HEK293 (cell line): ENCODE measurements around the gene GPR162.

Source experiments
- CTCF ChIA-PET: fragments of 350-600 bp; formaldehyde crosslinking; extraction: SDS; loops from one replicate; lab custom pipeline; 2021; ENCODE audit warnings: antibody characterized with exemption; lab: Yijun Ruan, JAX
- POLR2A ChIA-PET: fragments of 300-600 bp; formaldehyde crosslinking; extraction: SDS; loops from one replicate; lab custom pipeline; 2020; ENCODE audit warnings: antibody characterized with exemption, inconsistent platforms; lab: Yijun Ruan, JAX
- H3K27ac ChIP-seq: fragments of 200-500 bp; sonication (Bioruptor generic); 2 replicates; pipeline ENCODE4 v1.5.1; 2014; ENCODE audit warnings: low read depth, low read length, control low read depth, inconsistent platforms; ENCODE audit errors: extremely low read depth
- H3K36me3 ChIP-seq, 2 experiments: fragments of 200-500 bp in 1 of 2; sonication (Bioruptor generic) in 1 of 2; 1 replicate in 1 of 2; 2 replicates in 1 of 2; pipeline ENCODE4 v1.5.1; 2014 to 2017; ENCODE audit warnings: inconsistent platforms in 2 of 2, low read length in 2 of 2; ENCODE audit not compliant: control insufficient read depth in 2 of 2, insufficient read depth in 1 of 2
- H3K4me1 ChIP-seq: fragments of 200-500 bp; sonication (Bioruptor generic); 2 replicates; pipeline ENCODE4 v1.5.1; 2014; ENCODE audit warnings: mild to moderate bottlenecking, low read length, inconsistent platforms; ENCODE audit not compliant: control insufficient read depth, insufficient read depth
- H3K4me3 ChIP-seq: 2 replicates; pipeline ENCODE4 v1.5.1; 2011; ENCODE audit warnings: low read depth, mild to moderate bottlenecking, control low read depth, low read length, moderate library complexity
- H3K9me3 ChIP-seq: fragments of 200-500 bp; sonication (Bioruptor generic); 2 replicates; pipeline ENCODE4 v1.5.1; 2014; ENCODE audit warnings: low read depth, low read length, inconsistent platforms; ENCODE audit not compliant: control insufficient read depth, insufficient read depth
- EGR2 ChIP-seq: fragments of 450-650 bp; formaldehyde crosslinking; IDR thresholded peaks from 2 replicates; pipeline ENCODE4 v1.5.1; 2016; ENCODE audit warnings: low read depth, missing biosample characterization, missing genetic modification characterization
- GFI1B ChIP-seq: fragments of 450-650 bp; formaldehyde crosslinking; IDR thresholded peaks from 2 replicates; pipeline ENCODE4 v1.5.1; 2016; ENCODE audit warnings: missing biosample characterization, missing genetic modification characterization
- GLIS1 ChIP-seq: fragments of 450-650 bp; formaldehyde crosslinking; IDR thresholded peaks from 2 replicates; pipeline ENCODE4 v1.5.1; 2016; ENCODE audit warnings: missing biosample characterization, missing genetic modification characterization
- HOXC10 ChIP-seq: sonication (generic); formaldehyde crosslinking; IDR thresholded peaks from 2 replicates; pipeline ENCODE4 v1.8.1; 2023; ENCODE audit warnings: mild to moderate bottlenecking, missing genetic modification reagents
- REPIN1 ChIP-seq: fragments of 450-650 bp; formaldehyde crosslinking; IDR thresholded peaks from 2 replicates; pipeline ENCODE4 v1.5.1; 2017; ENCODE audit warnings: missing biosample characterization, missing genetic modification characterization, low read depth
- REST ChIP-seq: fragments of 450-650 bp; formaldehyde crosslinking; IDR thresholded peaks from 2 replicates; pipeline ENCODE4 v1.5.1; 2016; ENCODE audit warnings: missing biosample characterization, missing genetic modification characterization
- ZBTB6 ChIP-seq: fragments of 450-650 bp; formaldehyde crosslinking; IDR thresholded peaks from 2 replicates; pipeline ENCODE4 v1.5.1; 2017; ENCODE audit warnings: missing biosample characterization, missing genetic modification characterization
- ZBTB8A ChIP-seq: fragments of 450-650 bp; formaldehyde crosslinking; IDR thresholded peaks from 2 replicates; pipeline ENCODE4 v1.5.1; 2016; ENCODE audit warnings: missing biosample characterization, missing genetic modification characterization
- ZFHX2 ChIP-seq: fragments of 450-650 bp; formaldehyde crosslinking; conservative IDR thresholded peaks from 2 replicates; pipeline ENCODE4 v1.5.1; 2016; ENCODE audit warnings: missing biosample characterization, missing genetic modification characterization
- ZFP3 ChIP-seq: fragments of 450-650 bp; formaldehyde crosslinking; IDR thresholded peaks from 2 replicates; pipeline ENCODE4 v1.5.1; 2016; ENCODE audit warnings: low read depth, missing biosample characterization, missing genetic modification characterization
- ZFP41 ChIP-seq: fragments of 450-650 bp; formaldehyde crosslinking; IDR thresholded peaks from 2 replicates; pipeline ENCODE4 v1.5.1; 2016; ENCODE audit warnings: missing biosample characterization, missing genetic modification characterization, borderline replicate concordance
- ZNF211 ChIP-seq: fragments of 450-650 bp; formaldehyde crosslinking; IDR thresholded peaks from 2 replicates; pipeline ENCODE4 v1.5.1; 2016; ENCODE audit warnings: low read depth, missing biosample characterization, missing genetic modification characterization
- ZNF24 ChIP-seq: fragments of 450-650 bp; formaldehyde crosslinking; IDR thresholded peaks from 2 replicates; pipeline ENCODE4 v1.5.1; 2016; ENCODE audit warnings: missing biosample characterization, missing genetic modification characterization
- ZNF394 ChIP-seq: fragments of 450-650 bp; formaldehyde crosslinking; IDR thresholded peaks from 2 replicates; pipeline ENCODE4 v1.5.1; 2016; ENCODE audit warnings: missing biosample characterization, missing genetic modification characterization, mild to moderate bottlenecking, moderate library complexity, borderline replicate concordance
- ZNF404 ChIP-seq: fragments of 450-650 bp; formaldehyde crosslinking; IDR thresholded peaks from 2 replicates; pipeline ENCODE4 v1.5.1; 2017; ENCODE audit warnings: missing biosample characterization, missing genetic modification characterization
- ZNF433 ChIP-seq: fragments of 450-650 bp; formaldehyde crosslinking; IDR thresholded peaks from 2 replicates; pipeline ENCODE4 v1.5.1; 2016; ENCODE audit warnings: missing biosample characterization, missing genetic modification characterization, low read depth
- ZNF48 ChIP-seq: fragments of 450-650 bp; formaldehyde crosslinking; IDR thresholded peaks from 2 replicates; pipeline ENCODE4 v1.5.1; 2016; ENCODE audit warnings: missing biosample characterization, missing genetic modification characterization
- ZNF585B ChIP-seq: fragments of 450-650 bp; formaldehyde crosslinking; IDR thresholded peaks from 2 replicates; pipeline ENCODE4 v1.5.1; 2016; ENCODE audit warnings: missing biosample characterization, missing genetic modification characterization
- ZNF777 ChIP-seq: fragments of 450-650 bp; formaldehyde crosslinking; IDR thresholded peaks from 2 replicates; pipeline ENCODE4 v1.5.1; 2017; ENCODE audit warnings: missing biosample characterization, missing genetic modification characterization, borderline replicate concordance
- ZSCAN5A ChIP-seq: fragments of 450-650 bp; formaldehyde crosslinking; IDR thresholded peaks from 2 replicates; pipeline ENCODE4 v1.5.1; 2016; ENCODE audit warnings: missing biosample characterization, missing genetic modification characterization

Gene GPR162

GRCh38 chr12:6831450-6831995 lies 9.9 kb downstream of the GPR162 start:
- POLR2A ChIA-PET: interaction anchor here (1.2 to 6.0 kb wide), 4 partner anchors 8 to 66 kb away, joined by 3 to 55 read pairs (median 5); partner anchors contain the start of genes CDCA3, PTMS and USP5
- Histone ChIP-seq H3K27ac (no peak overlapping the region), H3K9me3 (no peaks in the 10 kb centered on the region), H3K4me1 (no peaks in the 10 kb centered on the region), H3K36me3 (peaks cover 17 to 59% of the 10 kb centered on the region in 2 experiments), H3K4me3 (no peak overlapping the region)
- CTCF ChIA-PET: interaction anchor here (1.1 to 7.4 kb wide), 4 partner anchors 15 to 106 kb away, joined by 3 to 75 read pairs (median 3); partner anchors contain the start of gene MLF2
- peak; percentile 76 for TF ChIP-seq EGR2 (tag by site-specific recombination)
- peak; percentile 63 for TF ChIP-seq ZFHX2 (tag by site-specific recombination)
- TF ChIP-seq ZNF394 (tag by site-specific recombination): peak; percentile 27; the same call in 1 of the 2 replicates
- TF ChIP-seq ZNF585B (tag by site-specific recombination): no peak

GRCh38 chr12:6832125-6832524 lies 10.5 kb downstream of the GPR162 start:
- POLR2A ChIA-PET: interaction anchor here (1.2 to 6.0 kb wide), 4 partner anchors 10 to 66 kb away, joined by 3 to 55 read pairs (median 6); partner anchors contain the start of genes CDCA3, GPR162, PTMS and USP5
- no peak for TF ChIP-seq REPIN1 (tag by site-specific recombination)
- no peak for TF ChIP-seq ZNF24 (tag by site-specific recombination)
- no peak for TF ChIP-seq REST (tag by site-specific recombination)
- H3K36me3 ChIP-seq: peaks cover 17 to 65% of the 10 kb centered on the region in 2 experiments

GRCh38 chr12:6833189-6833890 lies 11.7 kb downstream of the GPR162 start:
- Histone ChIP-seq H3K27ac (no peak overlapping the region), H3K9me3 (no peaks in the 10 kb centered on the region), H3K4me3 (no peak overlapping the region), H3K36me3 (peaks cover 17 to 77% of the 10 kb centered on the region in 2 experiments), H3K4me1 (no peaks in the 10 kb centered on the region)
- ChIA-PET POLR2A (interaction anchor here (1.2 to 3.0 kb wide), 3 partner anchors 12 to 80 kb away, joined by 4 to 17 read pairs (median 9); partner anchors contain the start of genes CDCA3, GPR162 and USP5), CTCF (interaction anchor here (0.6 to 7.4 kb wide), 9 partner anchors 8 to 409 kb away, joined by 3 to 75 read pairs (median 8); partner anchors contain the start of genes CDCA3, MLF2, SPSB2 and USP5)
- no peak for TF ChIP-seq ZBTB8A (tag by site-specific recombination)
- TF ChIP-seq ZFHX2 (tag by site-specific recombination): no peak
- no peak for TF ChIP-seq ZNF48 (tag by site-specific recombination)
- no peak for TF ChIP-seq HOXC10
- TF ChIP-seq ZNF777 (tag by site-specific recombination): no peak
- TF ChIP-seq GLIS1 (tag by site-specific recombination): no peak
- TF ChIP-seq ZFP41 (tag by site-specific recombination): no peak
- TF ChIP-seq ZSCAN5A: no peak
- no peak for TF ChIP-seq ZBTB6
- TF ChIP-seq ZNF211: no peak
- TF ChIP-seq GFI1B (tag by site-specific recombination): no peak
- TF ChIP-seq ZNF404: no peak
- no peak for TF ChIP-seq ZFP3 (tag by site-specific recombination)
- TF ChIP-seq ZNF24 (tag by site-specific recombination): no peak
- TF ChIP-seq ZNF433 (tag by site-specific recombination): no peak

More at GRCh38 chr12:6832125-6832524, 10.5 kb downstream of the GPR162 start:
- no peak overlapping the region for H3K27ac ChIP-seq
- H3K4me3 ChIP-seq: no peak overlapping the region
- CTCF ChIA-PET: interaction anchor here (1.2 to 7.4 kb wide), 3 partner anchors 14 to 79 kb away, joined by 3 to 75 read pairs (median 14); partner anchors contain the start of genes CDCA3, MLF2 and USP5
- H3K4me1 ChIP-seq: no peaks in the 10 kb centered on the region
- H3K9me3 ChIP-seq: no peaks in the 10 kb centered on the region
